Measurements from ENCODE around the gene GCN1.

DNA sequence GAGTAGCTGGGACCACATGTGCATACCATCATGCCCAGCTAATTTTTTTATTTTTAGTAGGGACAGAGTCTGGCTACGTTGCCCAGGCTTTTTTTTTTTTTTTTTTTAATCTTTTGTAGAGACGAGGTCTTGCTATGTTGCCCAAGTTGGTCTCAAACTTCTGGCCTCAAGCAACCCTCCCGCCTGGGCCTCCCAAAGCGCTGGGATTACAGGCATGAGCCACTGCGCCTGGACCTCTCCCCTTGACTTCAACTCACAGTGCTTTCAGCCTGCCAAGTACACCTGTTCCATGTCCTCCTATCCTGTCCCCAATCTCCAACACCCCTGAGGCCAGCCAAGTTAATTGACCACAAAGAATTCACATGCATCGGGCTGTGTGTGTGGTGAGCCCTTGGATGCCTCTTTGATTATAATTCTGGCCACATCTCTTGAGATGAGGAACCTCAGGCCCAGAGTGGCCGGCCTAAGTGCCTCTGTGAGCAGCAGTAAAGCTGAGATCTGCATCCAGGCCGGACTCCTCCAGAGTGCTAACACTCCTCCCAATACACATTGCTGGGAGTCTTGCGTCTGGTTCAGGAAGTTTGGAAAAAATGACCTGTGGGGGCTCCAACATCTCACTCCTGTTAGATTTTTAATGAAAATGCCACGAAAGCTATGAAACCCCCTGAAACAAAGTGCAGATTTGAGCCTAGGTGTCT is 84.8 kb downstream of the GCN1 start:
- TF ChIP-seq, protein P1, sequence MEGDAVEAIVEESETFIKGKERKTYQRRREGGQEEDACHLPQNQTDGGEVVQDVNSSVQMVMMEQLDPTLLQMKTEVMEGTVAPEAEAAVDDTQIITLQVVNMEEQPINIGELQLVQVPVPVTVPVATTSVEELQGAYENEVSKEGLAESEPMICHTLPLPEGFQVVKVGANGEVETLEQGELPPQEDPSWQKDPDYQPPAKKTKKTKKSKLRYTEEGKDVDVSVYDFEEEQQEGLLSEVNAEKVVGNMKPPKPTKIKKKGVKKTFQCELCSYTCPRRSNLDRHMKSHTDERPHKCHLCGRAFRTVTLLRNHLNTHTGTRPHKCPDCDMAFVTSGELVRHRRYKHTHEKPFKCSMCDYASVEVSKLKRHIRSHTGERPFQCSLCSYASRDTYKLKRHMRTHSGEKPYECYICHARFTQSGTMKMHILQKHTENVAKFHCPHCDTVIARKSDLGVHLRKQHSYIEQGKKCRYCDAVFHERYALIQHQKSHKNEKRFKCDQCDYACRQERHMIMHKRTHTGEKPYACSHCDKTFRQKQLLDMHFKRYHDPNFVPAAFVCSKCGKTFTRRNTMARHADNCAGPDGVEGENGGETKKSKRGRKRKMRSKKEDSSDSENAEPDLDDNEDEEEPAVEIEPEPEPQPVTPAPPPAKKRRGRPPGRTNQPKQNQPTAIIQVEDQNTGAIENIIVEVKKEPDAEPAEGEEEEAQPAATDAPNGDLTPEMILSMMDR (IDR thresholded peaks at IDR 0.05; ENCODE audit: low read depth, low read length) = no peak
- TF ChIP-seq EZH2phosphoT487 (IDR thresholded peaks at IDR 0.05; ENCODE audit: low read depth) = no peak

All from OCI-LY3 (cell line).